Breast epithelium (tissue), 3 donors: Measurements from ENCODE around the gene ARNT2.

Experiments
- POLR2A ChIP-seq: fragments of 450-650 bp; IDR thresholded peaks from one replicate; pipeline ENCODE4 v1.6.1; 2016; ENCODE audit warnings: antibody characterized with exemption, mild to moderate bottlenecking, moderate library complexity
- TF ChIP-seq, protein P1 (sequence below), 3 donors: fragments of 450-650 bp; IDR thresholded peaks; one replicate each; pipeline ENCODE4 v1.5.1; 2016 to 2017; ENCODE audit warnings: antibody characterized with exemption in 3 of 3, mild to moderate bottlenecking in 3 of 3, moderate library complexity in 3 of 3

DNA sequence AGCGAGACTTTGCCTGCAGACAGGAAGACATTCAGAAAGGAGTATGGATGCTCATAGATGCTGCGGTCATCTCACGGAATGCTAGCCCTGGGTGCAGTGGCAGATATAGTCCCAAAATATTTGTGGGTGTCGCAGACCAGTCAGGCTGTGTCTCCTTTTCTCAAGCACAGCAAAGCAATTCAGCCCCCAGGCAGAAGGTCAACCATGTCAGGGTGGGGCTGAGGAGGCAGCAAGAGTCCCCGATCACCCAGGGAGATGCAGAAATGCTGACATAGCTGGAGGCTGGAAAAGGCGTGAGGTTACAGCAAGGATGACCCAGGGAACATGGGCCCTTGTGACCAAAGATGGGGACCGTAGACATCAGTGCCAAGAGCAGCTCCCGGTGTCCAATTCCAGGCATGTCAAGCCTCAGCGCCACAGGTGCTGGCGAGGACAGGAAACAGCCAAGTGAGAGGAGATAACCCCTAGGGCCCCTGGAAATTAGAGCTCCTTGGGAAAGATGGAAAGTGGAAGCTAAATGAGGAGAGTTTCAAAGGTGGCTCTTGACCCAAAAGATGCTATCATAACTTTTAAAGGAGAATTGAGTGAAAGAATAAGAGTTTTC, 209.7 kb downstream of the ARNT2 start:
- TF ChIP-seq, protein P1, sequence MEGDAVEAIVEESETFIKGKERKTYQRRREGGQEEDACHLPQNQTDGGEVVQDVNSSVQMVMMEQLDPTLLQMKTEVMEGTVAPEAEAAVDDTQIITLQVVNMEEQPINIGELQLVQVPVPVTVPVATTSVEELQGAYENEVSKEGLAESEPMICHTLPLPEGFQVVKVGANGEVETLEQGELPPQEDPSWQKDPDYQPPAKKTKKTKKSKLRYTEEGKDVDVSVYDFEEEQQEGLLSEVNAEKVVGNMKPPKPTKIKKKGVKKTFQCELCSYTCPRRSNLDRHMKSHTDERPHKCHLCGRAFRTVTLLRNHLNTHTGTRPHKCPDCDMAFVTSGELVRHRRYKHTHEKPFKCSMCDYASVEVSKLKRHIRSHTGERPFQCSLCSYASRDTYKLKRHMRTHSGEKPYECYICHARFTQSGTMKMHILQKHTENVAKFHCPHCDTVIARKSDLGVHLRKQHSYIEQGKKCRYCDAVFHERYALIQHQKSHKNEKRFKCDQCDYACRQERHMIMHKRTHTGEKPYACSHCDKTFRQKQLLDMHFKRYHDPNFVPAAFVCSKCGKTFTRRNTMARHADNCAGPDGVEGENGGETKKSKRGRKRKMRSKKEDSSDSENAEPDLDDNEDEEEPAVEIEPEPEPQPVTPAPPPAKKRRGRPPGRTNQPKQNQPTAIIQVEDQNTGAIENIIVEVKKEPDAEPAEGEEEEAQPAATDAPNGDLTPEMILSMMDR (IDR thresholded peaks at IDR 0.05), result no peak
- no peak for TF ChIP-seq POLR2A
